Measurements from ENCODE around the gene LCE2A.

LCE2A gene, protein sequence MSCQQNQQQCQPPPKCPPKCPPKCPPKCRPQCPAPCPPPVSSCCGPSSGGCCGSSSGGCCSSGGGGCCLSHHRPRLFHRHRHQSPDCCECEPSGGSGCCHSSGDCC

DNA sequence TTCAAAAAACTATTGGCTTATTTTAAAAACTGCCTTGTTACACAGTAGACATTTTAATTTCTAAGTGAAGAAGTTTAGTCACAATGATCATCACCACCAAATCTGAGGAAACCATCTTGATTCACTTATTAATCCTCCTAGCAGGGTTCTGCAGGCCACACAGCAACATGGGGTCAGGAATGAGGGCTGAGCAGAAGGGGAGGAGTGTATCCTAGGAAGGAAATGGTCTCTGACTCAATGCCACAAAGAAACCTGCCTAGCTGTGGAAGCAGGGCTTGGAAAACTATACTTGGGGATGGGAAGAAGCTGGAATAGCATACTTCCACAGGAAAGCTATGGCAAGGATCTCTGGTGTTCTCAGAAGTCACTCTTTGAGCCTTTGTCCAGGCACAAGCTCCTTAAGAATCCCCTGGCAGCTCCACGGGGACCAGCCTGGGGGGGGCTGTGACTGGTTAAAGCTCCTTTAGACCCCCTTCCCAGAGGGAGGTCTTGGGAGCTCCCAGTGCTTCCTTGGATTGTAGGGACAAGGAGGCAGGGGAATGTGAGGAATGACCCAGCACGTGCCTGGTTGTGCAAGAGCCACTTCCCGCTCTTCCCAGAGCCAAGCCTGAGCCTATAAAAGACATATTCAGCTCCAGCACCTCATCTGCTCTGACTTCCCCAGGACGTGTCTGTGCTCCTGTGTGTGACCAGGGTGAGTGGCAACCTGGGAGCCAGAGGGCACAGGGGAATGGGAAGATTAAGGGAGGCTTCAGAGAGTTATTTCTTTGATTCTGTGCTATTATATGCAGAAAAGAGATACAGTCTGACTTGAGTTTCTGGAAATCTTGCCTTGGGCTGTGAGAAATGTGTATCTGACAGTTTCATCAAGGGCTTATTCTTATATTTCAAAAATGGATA lies at the start of gene LCE2A:
LCE2A (plus strand) TSS at position 645 of the 900 bp plus-strand sequence. CDS start 557 bp downstream, outside the sequence.
- Histone ChIP-seq H3K27me3 (peaks cover 5% of the 10 kb centered on the region), H3K36me3 (no peaks in the 10 kb centered on the region), H3K27ac (no peak within 1 kb of the TSS), H3K4me3 (ENCODE audit: low read depth in 1 of 2, low read length in 1 of 2) (no peak within 1 kb of the TSS), H3K4me1 (ENCODE audit: control insufficient read depth in 1 of 2, insufficient read depth in 1 of 2, low read depth in 1 of 2, low read length in 1 of 2) (no peaks in the 10 kb centered on the region), H3K9me3 (no peaks in the 10 kb centered on the region)
- TF ChIP-seq, protein P1, sequence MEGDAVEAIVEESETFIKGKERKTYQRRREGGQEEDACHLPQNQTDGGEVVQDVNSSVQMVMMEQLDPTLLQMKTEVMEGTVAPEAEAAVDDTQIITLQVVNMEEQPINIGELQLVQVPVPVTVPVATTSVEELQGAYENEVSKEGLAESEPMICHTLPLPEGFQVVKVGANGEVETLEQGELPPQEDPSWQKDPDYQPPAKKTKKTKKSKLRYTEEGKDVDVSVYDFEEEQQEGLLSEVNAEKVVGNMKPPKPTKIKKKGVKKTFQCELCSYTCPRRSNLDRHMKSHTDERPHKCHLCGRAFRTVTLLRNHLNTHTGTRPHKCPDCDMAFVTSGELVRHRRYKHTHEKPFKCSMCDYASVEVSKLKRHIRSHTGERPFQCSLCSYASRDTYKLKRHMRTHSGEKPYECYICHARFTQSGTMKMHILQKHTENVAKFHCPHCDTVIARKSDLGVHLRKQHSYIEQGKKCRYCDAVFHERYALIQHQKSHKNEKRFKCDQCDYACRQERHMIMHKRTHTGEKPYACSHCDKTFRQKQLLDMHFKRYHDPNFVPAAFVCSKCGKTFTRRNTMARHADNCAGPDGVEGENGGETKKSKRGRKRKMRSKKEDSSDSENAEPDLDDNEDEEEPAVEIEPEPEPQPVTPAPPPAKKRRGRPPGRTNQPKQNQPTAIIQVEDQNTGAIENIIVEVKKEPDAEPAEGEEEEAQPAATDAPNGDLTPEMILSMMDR (IDR thresholded peaks at IDR 0.05), result no peak

DNA sequence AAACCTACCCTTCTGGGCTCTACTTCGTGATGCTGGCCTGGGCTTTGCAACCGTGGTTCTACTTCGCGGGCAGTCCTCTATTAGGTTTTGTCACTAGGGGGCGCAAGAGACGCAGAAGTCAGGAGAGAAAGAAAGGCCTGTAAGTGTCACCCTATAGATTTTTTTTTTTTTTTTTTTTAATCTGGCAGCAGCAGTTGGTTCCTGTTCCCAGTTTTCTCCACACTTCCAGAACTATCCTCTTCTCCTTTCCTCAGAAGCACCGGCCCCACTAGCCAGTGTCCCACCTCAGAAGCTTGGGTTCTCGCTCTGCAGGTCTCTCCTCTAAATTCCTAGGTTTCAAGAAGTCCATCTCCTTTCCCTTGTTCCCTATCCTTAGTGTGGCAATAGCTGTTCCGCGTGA lies 44.0 kb upstream of the LCE2A start:
- TF ChIP-seq, protein P1 (IDR thresholded peaks at IDR 0.05), result no peak
- H3K27me3 ChIP-seq, result peaks cover 46% of the 10 kb centered on the region
- no peak overlapping the region for H3K27ac ChIP-seq
- no peaks in the 10 kb centered on the region for H3K9me3 ChIP-seq
- H3K36me3 ChIP-seq, result no peaks in the 10 kb centered on the region
- no peaks in the 10 kb centered on the region for H3K4me1 ChIP-seq (ENCODE audit: control insufficient read depth in 1 of 2, insufficient read depth in 1 of 2, low read depth in 1 of 2, low read length in 1 of 2)
- no peak overlapping the region for H3K4me3 ChIP-seq (ENCODE audit: low read depth in 1 of 2, low read length in 1 of 2)

DNA sequence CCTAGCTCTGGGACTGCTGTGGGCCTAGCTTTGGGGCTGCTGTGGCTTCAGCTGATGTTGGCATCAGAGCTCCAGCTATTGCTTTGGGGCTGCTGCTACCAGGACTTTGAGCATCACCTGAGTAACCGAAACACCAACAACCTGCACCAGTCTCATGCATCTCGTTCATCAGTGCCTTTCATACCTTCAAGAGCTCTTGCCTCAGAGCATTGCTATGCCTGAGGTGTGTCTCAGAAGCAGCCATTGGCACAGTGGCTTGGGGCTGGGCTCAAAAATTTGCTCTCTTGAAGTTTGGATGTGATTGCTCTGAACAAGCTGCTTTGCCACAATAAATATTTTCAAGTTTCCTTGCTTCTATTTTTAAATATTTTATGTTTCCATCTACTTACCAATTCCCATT lies 41.7 kb upstream of the LCE2A start:
- TF ChIP-seq, protein P1 (IDR thresholded peaks at IDR 0.05), result no peak
- Histone ChIP-seq H3K4me1 (ENCODE audit: control insufficient read depth in 1 of 2, insufficient read depth in 1 of 2, low read depth in 1 of 2, low read length in 1 of 2) (no peaks in the 10 kb centered on the region), H3K27me3 (peaks cover 27% of the 10 kb centered on the region), H3K4me3 (ENCODE audit: low read depth in 1 of 2, low read length in 1 of 2) (no peak overlapping the region), H3K9me3 (no peaks in the 10 kb centered on the region), H3K27ac (no peak overlapping the region), H3K36me3 (no peaks in the 10 kb centered on the region)

DNA sequence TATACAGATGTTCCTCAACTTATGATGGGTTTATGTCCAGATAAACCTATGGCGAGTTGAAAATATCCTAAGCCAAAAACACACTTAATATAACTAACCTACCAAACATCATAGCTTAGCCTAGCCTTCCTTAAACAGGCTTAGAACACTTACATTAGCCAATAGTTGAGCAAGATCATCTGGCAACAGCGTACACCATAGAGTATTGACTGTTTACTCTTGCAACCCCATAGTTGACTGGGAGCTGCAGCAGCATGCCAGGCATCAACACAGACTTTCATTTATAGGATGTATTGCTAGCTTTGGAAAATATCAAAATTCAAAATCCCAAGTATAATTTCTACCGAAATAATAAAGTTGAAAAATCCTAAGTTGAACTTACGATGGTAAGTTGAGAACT lies 40.5 kb upstream of the LCE2A start:
- no peak overlapping the region for H3K4me3 ChIP-seq (ENCODE audit: low read depth in 1 of 2, low read length in 1 of 2)
- H3K36me3 ChIP-seq, result no peaks in the 10 kb centered on the region
- no peak overlapping the region for H3K27ac ChIP-seq
- no peaks in the 10 kb centered on the region for H3K4me1 ChIP-seq (ENCODE audit: control insufficient read depth in 1 of 2, insufficient read depth in 1 of 2, low read depth in 1 of 2, low read length in 1 of 2)
- H3K27me3 ChIP-seq, result peaks cover 15% of the 10 kb centered on the region
- H3K9me3 ChIP-seq, result no peaks in the 10 kb centered on the region
- TF ChIP-seq, protein P1 (IDR thresholded peaks at IDR 0.05), result no peak

DNA sequence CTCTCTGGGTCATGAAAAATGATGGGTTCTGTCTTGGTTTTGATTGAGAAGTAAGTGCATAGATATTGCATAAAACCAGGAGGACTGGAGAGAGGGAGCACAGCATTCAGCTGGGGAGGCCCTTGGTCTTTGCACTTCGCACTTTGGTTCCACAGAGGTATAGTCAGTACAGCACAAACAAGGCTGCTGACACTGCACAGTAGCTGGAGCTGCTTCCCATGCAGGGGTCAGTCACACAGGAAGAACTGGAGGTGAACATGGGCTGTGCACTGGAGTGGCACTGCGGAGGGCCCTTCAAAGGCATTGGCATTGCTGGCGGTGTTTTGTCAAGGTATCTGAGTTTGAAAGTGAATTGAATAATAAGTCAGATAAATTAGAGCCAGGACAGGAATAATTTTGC lies 39.5 kb upstream of the LCE2A start:
- Histone ChIP-seq H3K4me3 (ENCODE audit: low read depth in 1 of 2, low read length in 1 of 2) (no peak overlapping the region), H3K4me1 (ENCODE audit: control insufficient read depth in 1 of 2, insufficient read depth in 1 of 2, low read depth in 1 of 2, low read length in 1 of 2) (no peaks in the 10 kb centered on the region), H3K36me3 (no peaks in the 10 kb centered on the region), H3K27me3 (peaks cover 7% of the 10 kb centered on the region), H3K27ac (no peak overlapping the region), H3K9me3 (no peaks in the 10 kb centered on the region)
- TF ChIP-seq, protein P1 (IDR thresholded peaks at IDR 0.05), result no peak

Data from neutrophil (primary cell).